Left renal pelvis (tissue), 4 donors: Measurements from ENCODE around the gene FAM227A. TPM values are rescaled to one million over a fixed set of nuclear protein-coding genes. Genes with fewer than 3 reads are reported as not detected.

Experiments
- DNase-seq, 4 donors: peaks; one replicate each; pipeline ENCODE4 v3.0.0-alpha.2; 2013; ENCODE audit warnings: low read depth in 4 of 4, low spot score in 3 of 4
- polyA plus RNA-seq, 4 donors: library from polyadenylated mRNA; unstranded; fragments of 120-200 nt; gene quantifications; one replicate each; pipeline ENCODE4 v1.2.1, GENCODE V29; 2013; ENCODE audit not compliant: insufficient read length in 4 of 4

The FAM227A gene
- polyA plus RNA-seq, result 10 to 100 TPM in 1 of 4 donors, 1 to 10 TPM in 3; 2.2 to 10.7 (median 5.3) TPM

DNA sequence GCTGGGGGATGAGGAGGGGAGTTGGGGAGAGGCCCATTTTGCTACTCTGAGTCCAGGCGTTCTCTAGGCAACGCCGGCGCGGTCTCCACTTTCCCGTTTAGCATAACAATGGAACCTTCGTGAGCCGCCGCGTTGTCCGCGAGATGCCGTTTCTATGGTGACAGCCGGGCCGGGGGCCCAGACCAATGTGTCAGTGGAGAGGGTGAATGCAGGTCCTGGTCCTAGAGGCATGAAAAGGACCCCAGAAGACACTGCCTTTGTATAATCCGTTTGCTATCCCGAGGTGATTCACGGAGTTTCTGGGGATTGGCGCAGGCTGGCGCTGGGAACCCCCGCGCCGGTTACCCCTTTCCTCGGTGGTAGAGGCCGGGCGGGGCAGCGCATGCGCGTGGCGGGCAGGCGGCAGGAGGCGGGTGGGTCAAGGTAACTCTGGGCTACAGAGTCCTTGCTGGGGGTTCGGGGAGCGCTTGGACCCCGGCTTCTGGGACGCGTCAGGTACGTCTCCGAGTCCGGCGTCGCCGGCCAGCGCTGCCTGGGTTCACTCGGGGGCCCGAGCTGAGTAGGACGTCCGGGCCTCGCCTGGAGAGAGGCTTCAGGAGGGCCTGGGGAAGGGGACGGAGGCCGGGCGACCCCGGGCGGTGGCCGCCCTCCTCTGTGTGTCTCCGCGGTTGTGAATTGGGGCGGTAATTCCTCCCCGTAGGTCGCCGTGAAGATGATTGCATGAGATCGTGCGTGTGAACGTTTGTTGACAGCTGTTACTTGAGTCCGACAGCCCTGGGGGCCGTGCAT lies at the start of gene FAM227A, which contains the start of gene CBY1:
FAM227A (minus strand) TSS at position 137 of the 789 bp plus-strand sequence. CDS start 6,224 bp downstream, outside the sequence.
CBY1 (plus strand) TSS at position 383 of the 789 bp plus-strand sequence. CDS start 11,417 bp downstream, outside the sequence.
- DNase-seq, result peak; percentile 76 to 87 (median 78)

DNA sequence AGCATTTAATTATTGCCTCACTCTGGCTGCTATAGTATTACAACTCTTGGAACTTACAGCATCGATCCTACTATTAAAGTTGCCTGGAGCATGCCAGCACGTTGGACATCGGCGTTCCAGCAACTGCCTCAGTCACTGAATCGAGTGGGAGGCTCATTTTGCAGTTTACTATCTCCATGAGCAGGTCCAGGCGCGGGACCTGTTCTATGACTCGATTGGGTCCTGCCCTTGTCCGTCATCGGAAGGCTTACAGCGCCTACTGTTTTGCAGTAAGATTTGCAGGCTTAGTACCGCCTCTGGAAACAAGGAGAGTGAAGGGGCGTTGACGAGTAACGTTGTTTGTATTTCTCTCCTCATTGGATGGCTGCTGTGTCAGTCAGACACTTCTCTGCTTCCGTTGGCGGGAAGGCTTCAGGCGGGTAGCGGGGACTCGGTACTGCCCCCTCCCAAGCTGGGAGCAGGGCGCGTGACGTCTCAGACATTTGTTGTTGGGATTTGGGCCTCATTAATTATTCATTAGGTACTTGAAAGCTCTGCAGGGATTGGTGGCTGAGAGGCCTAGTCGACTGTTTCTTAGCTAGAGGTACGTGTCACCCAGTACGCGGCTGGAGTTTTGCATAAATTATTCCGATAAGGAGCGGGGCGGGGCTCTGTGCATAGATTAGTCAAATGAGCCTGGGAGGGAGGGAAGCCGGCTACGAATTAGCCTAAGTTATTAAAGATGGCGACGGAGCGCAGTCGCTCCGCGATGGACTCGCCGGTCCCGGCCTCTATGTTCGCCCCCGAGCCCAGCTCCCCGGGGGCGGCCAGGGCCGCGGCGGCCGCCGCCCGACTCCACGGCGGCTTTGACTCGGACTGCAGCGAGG lies 49.3 kb upstream of the FAM227A start, which contains the start of gene GTPBP1:
GTPBP1 (plus strand) TSS at position 710 of the 866 bp plus-strand sequence; CDS start at position 722, 12 bp downstream.
- peak; percentile 100 for DNase-seq

DNA sequence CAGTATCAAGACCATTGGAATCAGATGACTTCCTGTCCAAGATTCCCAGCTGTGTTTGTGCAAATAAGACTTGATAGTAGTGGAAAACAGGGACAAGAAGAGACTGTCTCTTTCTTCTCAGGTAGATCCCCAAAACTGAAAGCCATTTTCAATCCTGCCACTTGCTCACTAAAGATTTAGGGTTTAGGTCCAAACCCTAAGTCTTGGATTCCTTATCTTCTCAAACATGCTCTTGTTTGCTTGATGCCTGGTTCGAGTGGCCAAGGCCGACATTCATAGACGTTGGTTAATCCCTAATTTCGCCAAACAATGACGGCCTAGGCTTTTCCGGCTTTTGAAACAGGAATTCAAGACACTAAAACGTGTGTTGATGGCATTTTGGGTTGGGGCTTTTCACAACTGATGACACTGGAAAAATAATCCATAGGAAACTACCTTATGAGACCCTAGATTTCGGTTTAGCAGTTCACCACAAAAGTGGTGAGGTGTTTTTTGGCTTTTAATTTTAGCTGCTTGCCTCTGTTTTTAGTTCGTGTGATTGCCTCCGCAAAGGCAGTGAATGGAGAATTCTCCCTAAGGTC lies 48.6 kb upstream of the FAM227A start:
- no peak for DNase-seq

DNA sequence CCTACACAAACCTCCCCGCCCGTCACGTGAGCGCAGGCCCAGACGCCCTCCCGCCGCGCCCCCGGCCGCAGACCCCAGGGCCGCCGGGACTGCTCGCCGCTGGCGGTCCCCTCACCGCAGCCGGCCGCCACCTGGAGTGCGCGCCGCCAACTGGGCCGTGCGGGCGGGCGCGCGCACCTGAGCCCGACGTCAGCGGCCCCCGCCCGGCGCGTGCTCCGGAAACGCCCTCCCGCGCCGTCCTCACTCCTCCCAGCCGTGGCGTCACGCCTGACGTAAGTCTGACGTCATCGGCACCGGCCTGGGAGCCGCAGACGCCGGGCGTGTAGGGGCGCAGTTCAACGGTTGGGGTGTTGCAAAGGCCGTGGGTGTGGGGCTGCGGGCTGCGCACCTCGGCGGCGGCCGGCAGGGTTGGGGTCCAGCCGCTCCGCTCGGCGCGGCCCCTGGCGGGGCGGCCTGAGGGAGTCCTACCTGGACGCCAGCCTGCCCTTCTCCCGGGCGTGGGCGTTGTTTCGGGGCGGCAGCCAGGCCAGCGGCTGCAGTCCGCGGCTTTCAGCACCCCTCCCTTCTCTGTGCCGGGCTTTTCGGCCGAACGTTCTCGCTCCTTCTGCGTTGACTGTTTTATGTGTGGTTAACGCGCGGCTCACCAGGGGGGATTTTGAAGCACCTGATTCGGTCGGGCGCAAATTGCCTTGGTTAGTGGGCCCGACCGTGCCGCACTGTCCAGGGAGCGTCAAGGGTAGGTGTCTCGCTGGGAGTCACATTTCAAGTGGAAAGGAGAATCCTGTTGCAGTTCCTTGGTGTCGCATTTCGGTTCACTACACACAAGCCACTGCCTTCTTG lies 44.8 kb upstream of the FAM227A start, which contains the start of gene JOSD1:
JOSD1 (minus strand) TSS at position 155 of the 840 bp plus-strand sequence. CDS start 956 bp downstream, outside the sequence.
- peak; percentile 82 to 92 (median 88) for DNase-seq

DNA sequence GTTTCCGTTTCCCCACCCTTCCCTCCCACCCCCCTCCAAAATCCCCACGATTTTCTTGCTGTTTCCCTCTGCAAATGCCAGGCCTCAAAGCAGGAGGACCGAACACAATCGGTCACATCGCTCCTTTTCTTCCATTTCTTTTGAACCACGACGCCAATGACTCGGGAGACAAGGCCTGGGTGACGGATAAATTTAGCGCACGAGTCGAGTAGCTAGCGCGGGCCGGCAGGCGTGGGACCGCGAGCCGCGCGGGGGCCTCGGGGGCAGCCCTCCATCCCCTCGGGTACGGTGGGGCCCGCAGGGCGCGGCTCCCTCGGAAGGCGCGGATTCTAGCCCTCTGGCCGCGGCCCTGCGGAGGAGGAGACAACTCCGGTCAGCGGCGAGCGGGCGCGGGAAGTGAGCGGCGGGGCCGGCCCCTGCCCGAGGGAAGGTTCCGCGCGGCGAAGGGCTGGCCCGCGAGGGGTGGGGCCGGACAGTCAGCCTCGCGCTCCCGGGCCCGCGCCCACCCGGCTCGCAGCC lies 44.1 kb upstream of the FAM227A start:
- no peak for DNase-seq

DNA sequence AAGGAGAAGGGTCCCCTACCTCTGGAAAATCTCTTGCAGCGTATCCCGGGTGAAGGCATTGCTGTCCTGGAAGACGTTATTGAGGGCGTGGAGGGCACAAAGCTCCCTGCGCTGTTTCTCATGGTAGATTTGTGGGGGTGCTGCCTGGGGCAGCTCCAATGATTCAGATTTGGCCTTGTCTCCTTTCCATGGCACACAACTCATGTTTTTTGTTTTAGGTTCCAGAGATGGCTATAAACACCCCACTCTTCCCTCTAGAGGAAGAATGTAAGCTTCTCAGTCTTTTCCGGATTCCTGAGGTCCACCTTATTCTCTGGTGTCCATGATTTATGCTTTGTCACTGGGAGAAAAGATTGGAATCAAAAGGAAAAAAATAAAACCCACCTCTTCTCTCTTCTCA lies 43.6 kb upstream of the FAM227A start:
- no peak for DNase-seq

DNA sequence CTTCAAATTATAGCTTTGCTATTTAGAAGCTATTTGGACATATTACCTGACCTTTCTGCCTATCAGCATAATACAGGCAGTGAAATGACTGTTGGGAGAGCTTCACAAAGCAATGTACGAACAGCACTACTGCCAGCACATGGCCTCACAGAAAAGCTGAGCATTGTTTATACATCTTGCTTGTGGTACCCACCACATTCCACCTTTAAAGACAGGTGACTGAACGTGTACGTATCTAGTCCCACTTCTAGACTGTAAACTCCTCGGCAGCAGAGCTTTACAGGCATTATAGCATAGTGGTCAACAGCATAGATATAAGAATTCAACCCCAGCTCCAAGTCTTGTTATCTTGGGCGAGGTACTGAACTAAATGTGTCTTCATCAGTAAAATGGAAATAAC lies 43.0 kb upstream of the FAM227A start:
- DNase-seq, result no peak

DNA sequence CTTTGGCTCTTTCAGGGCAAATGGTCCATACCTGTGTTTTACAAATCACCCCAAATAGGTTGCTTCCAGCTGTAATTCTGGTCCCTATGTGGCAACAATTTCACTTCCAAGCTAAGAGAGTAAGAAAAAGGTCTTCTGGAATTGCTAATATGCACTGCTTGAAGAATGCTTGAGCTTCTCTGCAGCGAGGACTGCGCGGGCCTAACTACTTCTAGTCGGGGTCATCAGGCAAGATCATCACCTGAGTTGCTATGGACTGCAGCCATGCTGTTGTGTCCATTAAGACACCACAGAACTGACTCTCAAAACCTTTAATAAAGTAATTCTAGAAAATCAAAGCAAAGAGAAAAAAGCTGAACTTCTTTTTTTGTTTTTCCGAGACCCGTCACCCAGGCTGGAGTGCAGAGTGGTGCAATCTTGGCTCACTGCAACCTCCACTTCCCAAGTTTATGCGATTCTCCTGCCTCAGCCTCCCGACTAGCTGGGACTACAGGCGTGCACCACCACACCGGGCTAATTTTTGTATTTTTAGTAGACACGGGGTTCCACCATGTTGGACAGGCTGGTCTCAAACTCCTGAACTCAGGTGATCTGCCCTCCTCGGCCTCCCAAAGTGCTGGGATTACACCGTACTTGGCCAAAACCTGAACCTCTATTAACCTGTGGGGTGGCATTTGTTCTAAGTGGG lies 42.4 kb upstream of the FAM227A start:
- no peak for DNase-seq

DNA sequence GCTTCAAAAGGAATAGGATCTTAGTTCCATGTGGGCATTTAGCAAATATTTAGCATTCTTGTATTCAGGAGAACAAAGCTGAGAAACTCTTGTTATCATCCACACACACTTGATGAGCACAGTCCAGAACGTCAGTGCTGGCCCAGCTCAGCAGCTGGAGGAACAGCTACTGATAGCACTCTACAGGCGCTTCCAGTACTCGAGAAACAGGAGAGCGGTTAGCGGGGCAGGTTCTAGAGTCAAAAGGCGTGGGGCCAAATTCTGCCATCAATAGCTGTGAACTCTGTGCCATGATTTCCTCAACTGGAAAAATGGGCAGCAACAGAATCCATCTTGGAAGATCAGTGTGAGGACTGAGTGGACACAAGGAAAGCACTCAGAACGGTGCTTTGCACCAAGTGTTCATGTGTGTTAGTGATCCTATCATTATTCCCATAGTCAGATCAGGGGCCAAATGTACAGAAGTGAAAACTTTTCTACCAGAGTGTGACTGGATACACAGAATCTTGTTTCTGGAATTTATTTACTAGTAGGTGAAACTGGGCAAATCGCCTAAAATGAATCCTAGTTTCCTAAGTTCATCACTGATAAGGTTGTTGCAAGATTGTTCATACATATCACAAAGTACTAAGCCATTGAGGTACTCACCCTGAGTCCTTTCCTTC lies 41.4 kb upstream of the FAM227A start:
- no peak for DNase-seq

DNA sequence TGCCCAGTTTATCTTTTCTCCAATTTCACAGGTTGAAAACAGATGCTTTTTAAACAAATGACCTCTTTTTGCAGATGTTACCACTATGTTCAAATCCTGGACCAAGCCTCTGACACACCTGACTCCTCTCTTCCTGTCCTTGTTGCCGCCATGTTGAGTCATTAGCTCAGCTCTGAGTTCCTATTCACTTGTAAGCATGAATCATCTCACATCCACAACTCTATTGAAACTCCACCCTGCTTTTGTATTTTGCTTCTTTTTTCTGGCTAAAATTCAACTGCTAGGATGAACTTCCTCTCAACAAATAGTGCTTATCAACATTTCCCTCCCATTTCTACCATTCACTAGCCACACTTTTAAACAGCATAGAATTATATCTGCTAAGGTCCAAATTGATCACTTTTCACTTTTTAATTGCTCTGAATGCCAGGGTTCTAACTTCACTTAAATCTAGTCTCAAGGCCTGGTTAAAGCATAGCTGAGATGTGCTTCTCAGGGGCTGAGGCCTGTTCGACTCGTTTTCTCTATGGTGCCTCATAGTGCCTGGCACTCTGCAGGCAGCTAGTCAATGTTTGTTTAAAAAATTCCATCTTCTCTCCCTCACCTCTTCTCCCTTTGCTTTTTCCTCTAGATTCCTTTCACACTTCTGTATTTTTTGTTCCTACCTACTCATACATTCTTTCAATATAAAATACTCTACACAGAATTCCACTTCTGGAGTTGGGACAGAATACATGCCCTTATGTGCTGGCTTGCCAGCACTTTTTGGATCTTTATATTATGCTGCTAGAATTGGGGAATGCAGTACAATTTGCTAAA lies 40.6 kb upstream of the FAM227A start:
- DNase-seq, result no peak

DNA sequence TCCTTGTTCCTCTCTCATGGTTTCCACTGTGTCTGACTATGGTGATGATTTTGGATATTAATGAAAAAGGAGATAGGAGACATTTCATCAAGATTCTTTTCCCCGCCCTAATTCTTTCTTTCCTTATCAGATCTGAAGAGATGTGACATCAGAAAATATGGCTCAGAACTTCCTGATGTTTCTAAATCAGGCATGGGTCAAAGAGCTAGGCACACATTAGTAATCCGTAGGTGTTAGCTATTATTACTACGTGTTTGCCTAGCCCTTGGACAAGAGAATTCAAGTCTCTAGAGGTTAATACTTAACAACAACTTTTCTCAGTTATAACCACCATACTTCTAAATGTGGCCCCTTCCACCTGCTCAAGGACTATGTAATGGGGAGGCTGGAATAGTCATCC lies 38.7 kb upstream of the FAM227A start:
- DNase-seq, result no peak

DNA sequence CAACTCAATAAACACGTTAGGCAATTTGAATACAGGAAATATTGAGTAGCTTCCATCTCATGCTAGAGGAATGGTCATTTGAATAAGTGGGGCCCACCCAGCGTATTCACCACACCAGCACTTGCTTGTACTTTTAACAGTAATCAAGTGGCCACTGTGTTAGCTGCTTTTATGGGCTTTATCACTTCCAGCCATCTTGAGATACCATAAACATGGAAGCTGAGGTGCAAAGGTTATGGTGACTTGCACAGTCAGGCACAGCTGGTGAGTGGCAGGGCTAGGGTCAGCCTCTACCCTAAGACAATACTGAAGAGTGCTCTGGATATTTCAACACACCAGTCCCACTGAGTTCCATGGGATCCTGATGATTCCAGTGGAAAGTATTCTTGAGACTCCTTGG lies 37.9 kb upstream of the FAM227A start:
- DNase-seq, result no peak

DNA sequence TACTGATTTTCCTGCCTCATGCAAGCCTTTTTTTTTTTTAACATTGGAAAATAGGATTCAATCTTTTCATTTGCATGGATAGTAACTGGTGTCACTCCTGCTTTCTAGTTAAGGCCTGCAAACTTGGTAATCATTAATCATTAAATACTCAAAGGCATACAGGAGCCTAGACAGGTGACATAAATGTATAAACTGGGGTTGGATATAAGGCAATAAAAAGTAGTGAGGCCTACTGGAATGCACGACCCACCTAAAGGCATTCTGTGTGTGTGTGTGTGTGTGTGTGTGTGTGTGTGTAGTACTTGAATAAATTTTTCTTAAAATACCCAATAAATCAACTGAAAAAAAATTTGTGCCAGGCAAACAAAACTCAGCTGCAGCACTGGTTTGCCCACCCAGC lies 33.5 kb upstream of the FAM227A start:
- no peak for DNase-seq

DNA sequence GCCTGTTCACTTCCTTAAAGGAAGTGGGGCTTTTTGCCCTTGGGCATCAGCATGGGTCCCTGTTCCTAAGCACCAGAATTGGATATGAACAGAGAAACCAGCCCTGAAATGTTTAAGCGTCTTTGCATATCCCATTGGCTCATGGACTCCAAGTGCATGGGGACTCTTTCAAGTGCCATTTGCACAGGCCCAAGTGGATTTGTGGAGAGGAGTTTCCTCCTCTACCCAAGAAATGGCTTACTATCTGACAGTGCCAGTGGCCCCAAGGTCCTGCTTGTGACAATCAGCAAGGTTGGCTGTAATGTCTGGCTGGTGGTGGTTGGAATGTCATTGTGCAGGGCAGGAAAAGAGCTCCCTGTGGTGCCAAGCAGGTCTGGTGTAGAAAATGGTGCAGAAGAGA lies 29.6 kb upstream of the FAM227A start:
- DNase-seq, result no peak

DNA sequence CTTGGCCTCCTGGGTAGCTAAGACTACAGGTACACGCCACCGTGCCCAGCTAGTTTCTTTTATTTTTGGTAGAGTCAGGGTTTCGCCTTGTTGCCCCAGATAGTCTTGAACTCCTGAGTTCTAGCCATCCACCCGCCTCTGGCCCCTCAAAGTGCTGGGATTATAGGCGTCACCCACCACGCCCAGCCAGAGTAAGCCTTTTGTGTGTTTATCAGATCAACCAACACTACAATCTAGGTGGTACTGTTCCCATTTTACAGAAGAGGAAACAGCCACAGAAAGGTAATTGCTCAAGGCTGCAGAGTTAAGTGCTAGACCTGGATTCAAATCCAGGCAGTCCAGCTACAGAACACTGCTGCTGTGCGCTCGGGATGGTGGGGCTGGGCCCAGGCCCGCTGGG lies 28.7 kb upstream of the FAM227A start:
- no peak for DNase-seq

DNA sequence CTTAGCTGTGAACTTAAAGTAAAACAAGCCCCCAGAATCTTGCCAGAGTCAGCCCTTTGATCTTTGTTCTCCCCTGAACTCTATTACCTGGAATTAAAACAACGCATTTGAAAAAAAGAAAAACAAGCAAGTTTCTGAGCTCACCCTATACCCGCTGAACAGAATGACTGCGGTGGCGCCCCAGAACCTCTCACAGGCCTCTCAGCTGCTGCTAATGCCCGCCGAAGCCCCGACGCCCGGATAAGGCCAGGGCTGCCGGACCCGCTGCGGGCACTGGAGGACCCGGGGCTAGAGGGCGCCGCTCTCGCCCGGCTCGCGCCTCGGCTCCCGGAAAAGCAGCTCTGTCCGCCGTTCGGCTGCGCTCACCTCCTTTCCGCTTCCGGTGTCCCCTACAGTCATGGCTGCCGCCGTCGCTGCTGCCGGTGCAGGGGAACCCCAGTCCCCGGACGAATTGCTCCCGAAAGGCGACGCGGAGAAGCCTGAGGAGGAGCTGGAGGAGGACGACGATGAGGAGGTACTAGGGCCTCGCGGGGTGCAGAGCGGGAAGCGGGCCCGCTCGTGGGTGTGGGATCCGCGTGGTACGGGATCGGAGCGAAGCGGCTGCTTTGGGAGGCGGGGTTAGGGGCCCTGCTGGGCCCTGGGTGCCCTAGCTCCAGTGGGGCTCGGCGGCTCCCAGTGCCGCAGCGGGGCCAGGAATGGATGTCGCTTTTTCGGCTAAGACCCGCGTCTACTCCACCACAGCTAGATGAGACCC lies 25.6 kb upstream of the FAM227A start, which contains the start of gene TOMM22:
TOMM22 (plus strand) TSS at position 376 of the 754 bp plus-strand sequence; CDS start at position 398, 22 bp downstream.
- peak in 3 of 4 donors; percentile 72 to 75 (median 72) for DNase-seq

DNA sequence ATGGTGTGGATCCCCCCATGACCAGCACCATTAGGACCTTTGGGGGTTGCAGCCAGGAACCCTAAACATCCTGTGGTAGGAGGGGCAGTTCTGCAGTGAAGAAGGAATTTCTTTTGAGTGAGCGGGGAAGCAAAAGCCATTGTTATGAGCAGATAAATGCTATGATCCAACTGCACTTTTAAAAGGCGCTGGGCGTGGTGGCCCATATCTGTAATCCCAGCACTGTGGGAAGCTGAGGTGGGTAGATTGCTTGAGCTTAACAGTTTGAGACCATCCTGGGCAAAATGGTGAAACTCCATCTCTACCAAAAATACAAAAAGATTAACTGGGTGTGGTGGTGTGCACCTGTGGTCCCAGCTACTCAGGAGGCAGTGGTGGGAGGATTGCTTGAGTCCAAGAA lies 19.6 kb upstream of the FAM227A start:
- no peak for DNase-seq
